A673 (cell line): Measurements from ENCODE around the gene APOC1.

Experiments used
- CTCF ChIP-seq: fragments of 300-800, 200-600 bp; sonication (generic); conservative IDR thresholded peaks from 2 replicates; pipeline ENCODE4 v1.5.1; 2017; ENCODE audit warnings: low read depth, mild to moderate bottlenecking, antibody characterized with exemption, low read length, moderate library complexity, mixed read lengths
- EZH2 ChIP-seq: fragments of 200-600 bp; sonication (generic); IDR thresholded peaks from 2 replicates; pipeline ENCODE4 v1.6.1; 2017; ENCODE audit warnings: borderline replicate concordance, low read depth, mild to moderate bottlenecking, mixed read lengths, antibody characterized with exemption, low read length; ENCODE audit not compliant: poor library complexity, severe bottlenecking

- no peak for TF ChIP-seq CTCF
- no peak for TF ChIP-seq EZH2
These were observed 46.8 kb upstream of the APOC1 start for GRCh38 chr19:44867578-44867977.
